Tibial artery (tissue), 4 donors: Measurements from ENCODE around the gene STARD10.

Experiments
- DNase-seq, 2 donors: peaks; one replicate each; pipeline ENCODE4 v3.0.0-alpha.2; 2019
- H3K27ac ChIP-seq, 2 donors: fragments of 200-600 bp; sonication (generic) in 1 of 2; 1 replicate in 1 of 2; 2 replicates in 1 of 2; pipeline ENCODE4 v1.5.1; 2018 to 2019; ENCODE audit warnings: mild to moderate bottlenecking in 1 of 2
- H3K27me3 ChIP-seq, 2 donors: fragments of 200-600 bp; sonication (generic) in 1 of 2; one replicate each; pipeline versions ENCODE4 v1.5.1 to v1.6.0; 2016 to 2019
- H3K36me3 ChIP-seq, 3 donors: fragments of 200-600 bp; sonication (generic) in 2 of 3; one replicate each; pipeline ENCODE4 v1.5.1; 2016 to 2019; ENCODE audit warnings: mild to moderate bottlenecking in 2 of 3
- H3K4me1 ChIP-seq, 4 donors: fragments of 200-600 bp; sonication (generic) in 2 of 4; 1 replicate in 3 of 4; 2 replicates in 1 of 4; pipeline ENCODE4 v1.5.1; 2016 to 2019
- H3K4me3 ChIP-seq, 2 donors: fragments of 200-600 bp; sonication (generic) in 1 of 2; 1 replicate in 1 of 2; 2 replicates in 1 of 2; pipeline ENCODE4 v1.5.1; 2018 to 2019; ENCODE audit warnings: mild to moderate bottlenecking in 2 of 2
- H3K9me3 ChIP-seq, 3 donors: fragments of 200-600 bp; sonication (generic) in 1 of 3; one replicate each; pipeline ENCODE4 v1.5.1; 2016 to 2019
- intact Hi-C: fragments of 100-400 bp; cut with DNase I; formaldehyde crosslinking; loops from one replicate; pipeline ENCODE4 v1.15.0; 2023; ENCODE audit warnings: low total_unique reads
- TF ChIP-seq, protein P1 (sequence below), 2 experiments: fragments of 200-600 bp in 1 of 2; fragments of 450-650 bp in 1 of 2; IDR thresholded peaks; one replicate each; pipeline ENCODE4 v1.5.1; 2017 to 2019; ENCODE audit warnings: antibody characterized with exemption in 2 of 2, mild to moderate bottlenecking in 1 of 2, moderate library complexity in 1 of 2

STARD10 gene

GRCh38 chr11:72766152-72766902 lies 27.5 kb downstream of the STARD10 start:
- TF ChIP-seq, protein P1, sequence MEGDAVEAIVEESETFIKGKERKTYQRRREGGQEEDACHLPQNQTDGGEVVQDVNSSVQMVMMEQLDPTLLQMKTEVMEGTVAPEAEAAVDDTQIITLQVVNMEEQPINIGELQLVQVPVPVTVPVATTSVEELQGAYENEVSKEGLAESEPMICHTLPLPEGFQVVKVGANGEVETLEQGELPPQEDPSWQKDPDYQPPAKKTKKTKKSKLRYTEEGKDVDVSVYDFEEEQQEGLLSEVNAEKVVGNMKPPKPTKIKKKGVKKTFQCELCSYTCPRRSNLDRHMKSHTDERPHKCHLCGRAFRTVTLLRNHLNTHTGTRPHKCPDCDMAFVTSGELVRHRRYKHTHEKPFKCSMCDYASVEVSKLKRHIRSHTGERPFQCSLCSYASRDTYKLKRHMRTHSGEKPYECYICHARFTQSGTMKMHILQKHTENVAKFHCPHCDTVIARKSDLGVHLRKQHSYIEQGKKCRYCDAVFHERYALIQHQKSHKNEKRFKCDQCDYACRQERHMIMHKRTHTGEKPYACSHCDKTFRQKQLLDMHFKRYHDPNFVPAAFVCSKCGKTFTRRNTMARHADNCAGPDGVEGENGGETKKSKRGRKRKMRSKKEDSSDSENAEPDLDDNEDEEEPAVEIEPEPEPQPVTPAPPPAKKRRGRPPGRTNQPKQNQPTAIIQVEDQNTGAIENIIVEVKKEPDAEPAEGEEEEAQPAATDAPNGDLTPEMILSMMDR (IDR thresholded peaks at IDR 0.05): no peak
- H3K27me3 ChIP-seq: no peaks in the 10 kb centered on the region
- H3K36me3 ChIP-seq: peaks cover 0 to under 1% (median 0%) of the 10 kb centered on the region in 3 donors
- H3K4me1 ChIP-seq: no peaks in the 10 kb centered on the region
- intact Hi-C loops: no loop called here
- no peak overlapping the region for H3K27ac ChIP-seq
- DNase-seq: no peak
- H3K9me3 ChIP-seq: no peaks in the 10 kb centered on the region
- no peak overlapping the region for H3K4me3 ChIP-seq

- Histone ChIP-seq H3K4me1 (no peaks in the 10 kb centered on the region), H3K4me3 (no peak overlapping the region), H3K36me3 (no peaks in the 10 kb centered on the region), H3K27me3 (no peaks in the 10 kb centered on the region), H3K27ac (no peak overlapping the region), H3K9me3 (no peaks in the 10 kb centered on the region)
- intact Hi-C loops: no loop called here
- TF ChIP-seq, protein P1 (IDR thresholded peaks at IDR 0.05): no peak
- DNase-seq: no peak
Observed at GRCh38 chr11:72764503-72764902, 29.3 kb downstream of the STARD10 start.

DNA sequence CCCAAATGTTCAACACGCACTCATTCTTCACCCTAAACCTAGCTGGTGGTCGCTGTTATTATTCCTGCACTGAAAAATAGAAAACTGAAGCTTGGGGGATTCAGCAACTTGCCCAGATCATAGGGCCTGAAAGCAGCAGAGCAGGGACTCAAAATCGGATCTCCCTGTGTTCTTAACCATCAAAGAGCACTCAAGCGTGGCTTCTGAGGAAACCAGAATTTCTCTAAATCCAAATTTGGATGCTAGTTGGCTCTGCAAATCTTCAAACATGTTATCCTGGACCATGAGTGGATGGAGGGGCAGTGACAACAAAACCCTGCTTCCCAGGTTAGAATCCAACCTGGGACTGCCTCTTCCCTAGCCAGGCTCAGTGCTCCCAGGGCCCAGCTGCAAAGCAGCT lies 30.0 kb downstream of the STARD10 start:
- H3K27ac ChIP-seq: no peak overlapping the region
- H3K36me3 ChIP-seq: peaks cover 0 to 6% (median 3%) of the 10 kb centered on the region in 3 donors
- H3K27me3 ChIP-seq: no peaks in the 10 kb centered on the region
- intact Hi-C loops: no loop called here
- no peak for DNase-seq
- no peak overlapping the region for H3K4me3 ChIP-seq
- TF ChIP-seq, protein P1 (IDR thresholded peaks at IDR 0.05): no peak
- no peaks in the 10 kb centered on the region for H3K9me3 ChIP-seq
- H3K4me1 ChIP-seq: no peaks in the 10 kb centered on the region

DNA sequence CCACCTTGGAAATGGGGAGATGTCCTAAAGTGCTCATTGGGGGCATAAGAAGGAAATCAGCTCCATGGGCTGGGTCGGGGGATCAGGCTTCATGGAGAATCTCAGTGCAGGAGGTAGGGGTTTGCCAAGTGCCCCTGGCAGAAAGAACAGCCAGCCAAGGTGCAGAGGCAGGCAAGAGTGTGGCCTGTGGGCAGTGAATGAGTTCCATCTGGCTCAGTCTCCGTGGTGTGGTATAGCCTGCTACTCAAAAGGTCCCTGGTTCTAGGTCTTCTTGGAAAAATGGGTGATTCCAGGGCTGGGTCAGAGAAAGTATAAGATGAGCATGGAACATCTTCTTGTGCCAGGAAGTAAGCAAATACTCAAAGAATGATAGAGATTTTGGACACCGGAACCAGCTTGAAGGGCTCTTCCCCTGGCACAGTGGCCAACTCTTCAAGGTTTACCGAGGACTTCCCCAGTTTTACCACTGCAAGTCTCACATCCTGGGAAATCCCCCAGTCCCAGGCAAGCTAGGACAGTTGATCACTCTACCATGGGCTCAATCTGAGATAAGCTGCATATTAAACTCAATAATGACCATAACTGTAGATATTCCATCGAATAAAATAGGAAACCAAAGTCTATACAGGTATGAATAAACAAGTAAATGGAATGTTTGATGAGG lies 31.1 kb downstream of the STARD10 start:
- no peaks in the 10 kb centered on the region for H3K4me1 ChIP-seq
- DNase-seq: no peak
- H3K36me3 ChIP-seq: peaks cover 0 to 16% (median 6%) of the 10 kb centered on the region in 3 donors
- H3K4me3 ChIP-seq: no peak overlapping the region
- intact Hi-C loops: no loop called here
- no peaks in the 10 kb centered on the region for H3K27me3 ChIP-seq
- no peaks in the 10 kb centered on the region for H3K9me3 ChIP-seq
- TF ChIP-seq, protein P1 (IDR thresholded peaks at IDR 0.05): no peak
- no peak overlapping the region for H3K27ac ChIP-seq

DNA sequence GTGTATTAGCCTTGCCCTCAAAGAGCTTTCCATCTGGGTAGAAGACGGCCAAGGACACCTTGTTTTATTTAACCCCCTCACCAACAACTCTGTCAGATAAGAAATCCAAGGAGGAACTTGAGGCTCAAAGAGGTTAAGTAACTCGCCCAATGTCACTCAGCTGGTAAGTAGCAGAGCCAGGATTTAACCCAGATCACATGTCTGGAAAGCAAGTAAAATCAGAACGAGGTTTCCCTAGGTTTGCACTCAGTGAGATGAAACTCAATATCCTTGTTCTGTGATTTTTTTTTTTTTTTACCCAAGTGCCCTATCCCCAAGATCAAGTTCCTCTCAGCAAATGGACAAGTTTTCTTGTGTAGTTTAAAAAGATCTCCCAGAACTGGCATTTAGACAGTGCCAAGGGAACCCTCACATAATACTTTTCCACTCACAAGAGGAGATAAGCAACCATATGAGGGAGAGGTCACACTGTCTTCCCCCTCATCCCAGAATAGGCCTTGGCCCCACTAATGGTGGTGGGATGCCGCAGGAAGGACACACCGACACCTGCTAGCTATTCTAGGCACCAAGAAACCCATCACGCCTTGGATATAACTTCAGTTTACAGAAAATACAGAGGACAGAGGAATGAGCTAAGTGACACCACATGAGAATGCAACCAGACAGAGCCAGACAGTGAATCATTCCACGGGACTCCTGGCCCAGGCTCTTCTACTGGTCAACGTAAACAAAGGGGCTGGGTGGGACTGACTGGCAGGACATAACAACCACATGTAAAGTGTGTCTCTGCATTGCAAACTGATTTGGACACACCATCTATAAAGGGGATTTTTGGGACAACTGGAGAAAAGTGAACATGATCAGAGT lies 33.1 kb downstream of the STARD10 start:
- Histone ChIP-seq H3K27me3 (no peaks in the 10 kb centered on the region), H3K27ac (no peak overlapping the region), H3K36me3 (peaks cover 3 to 36% (median 6%) of the 10 kb centered on the region in 3 donors), H3K9me3 (no peaks in the 10 kb centered on the region), H3K4me1 (no peaks in the 10 kb centered on the region), H3K4me3 (no peak overlapping the region)
- TF ChIP-seq, protein P1 (IDR thresholded peaks at IDR 0.05): no peak
- DNase-seq: no peak
- intact Hi-C loops: no loop called here
